Limb (tissue), 2 donors: ENCODE results near the gene ADAMTS2.
A peak's percentile ranks its signal among the peaks of the same experiment; 100 is the strongest.

ENCODE experiments used
- DNase-seq, 2 donors: peaks; one replicate each; pipeline ENCODE4 v3.0.0-alpha.2; 2016; ENCODE audit errors: extremely low spot score in 2 of 2

Gene ADAMTS2

DNA sequence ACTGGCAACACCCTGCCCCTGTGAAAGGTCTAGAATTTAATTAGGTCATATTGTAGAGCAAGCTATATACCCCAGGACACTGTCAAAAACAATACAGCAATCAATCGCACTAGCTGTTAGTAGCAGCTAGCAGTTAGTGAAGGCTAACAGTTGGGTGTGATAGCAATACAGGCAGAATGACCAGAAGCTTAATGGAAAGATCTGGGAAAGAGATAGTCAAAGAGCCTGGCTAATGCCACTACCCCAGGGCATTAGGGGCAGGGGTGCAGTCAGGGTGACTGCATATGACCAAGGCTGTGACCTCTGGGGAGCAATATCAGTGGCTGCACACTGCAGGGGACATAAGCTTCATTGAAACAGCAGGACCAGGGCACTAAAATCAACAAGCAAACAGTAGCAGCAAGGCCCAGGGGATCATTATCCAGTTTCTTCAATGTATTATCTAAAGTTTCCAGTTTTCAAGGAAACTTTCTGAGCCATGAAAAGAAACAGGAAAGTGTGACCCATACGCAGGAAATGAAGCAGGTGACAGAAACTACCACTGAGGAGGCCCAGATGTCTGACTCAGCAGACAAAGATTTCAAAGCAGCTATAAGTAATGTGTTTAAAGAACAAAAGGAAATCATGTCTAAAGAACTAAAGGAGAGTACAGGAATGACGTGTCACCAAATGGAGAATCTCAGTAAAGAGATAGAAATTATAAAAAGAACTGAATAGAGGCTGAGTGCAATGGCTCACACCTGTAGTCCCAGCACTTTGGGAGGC, 202.6 kb downstream of the ADAMTS2 start:
- no peak for DNase-seq

GRCh38 chr5:179141867-179142266, 203.4 kb downstream of the ADAMTS2 start:
- no peak for DNase-seq

GRCh38 chr5:179140293-179140692, 205.0 kb downstream of the ADAMTS2 start:
- no peak for DNase-seq

DNA sequence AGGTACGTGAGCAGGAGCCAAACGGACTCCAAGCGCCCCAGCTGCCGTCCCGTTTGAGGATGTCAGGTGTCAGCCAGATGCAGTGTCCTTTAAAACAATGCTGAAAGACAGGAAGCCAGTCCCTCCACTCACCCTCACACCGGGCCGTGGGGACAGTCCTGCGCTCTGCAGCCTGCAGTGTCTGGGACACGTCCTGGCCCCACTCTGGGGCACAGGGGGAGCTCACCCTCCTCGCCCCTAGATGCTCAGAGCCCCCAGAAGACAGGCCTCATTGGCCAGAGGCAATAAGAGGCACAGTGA, 205.4 kb downstream of the ADAMTS2 start:
- no peak for DNase-seq

GRCh38 chr5:179139111-179139935, 205.9 kb downstream of the ADAMTS2 start:
- no peak for DNase-seq

DNA sequence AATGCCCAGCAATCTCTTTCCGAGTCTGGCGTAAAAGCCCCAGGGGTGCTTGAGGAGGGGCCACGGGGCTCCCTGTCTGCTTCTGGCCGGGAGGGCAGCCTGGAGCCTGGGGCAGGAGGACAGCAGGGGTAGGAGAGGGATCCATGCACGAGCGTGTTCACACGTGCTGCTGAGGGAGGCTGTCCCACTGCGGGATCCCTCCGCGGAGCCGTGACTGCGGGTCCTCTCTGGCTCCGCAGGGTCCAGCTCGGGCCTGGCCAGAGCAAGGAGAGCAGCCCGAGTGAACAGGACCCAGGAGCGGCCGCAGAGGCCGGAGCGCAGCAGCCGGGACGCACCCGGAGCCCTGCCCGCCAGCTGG, 206.7 kb downstream of the ADAMTS2 start:
- no peak for DNase-seq

DNA sequence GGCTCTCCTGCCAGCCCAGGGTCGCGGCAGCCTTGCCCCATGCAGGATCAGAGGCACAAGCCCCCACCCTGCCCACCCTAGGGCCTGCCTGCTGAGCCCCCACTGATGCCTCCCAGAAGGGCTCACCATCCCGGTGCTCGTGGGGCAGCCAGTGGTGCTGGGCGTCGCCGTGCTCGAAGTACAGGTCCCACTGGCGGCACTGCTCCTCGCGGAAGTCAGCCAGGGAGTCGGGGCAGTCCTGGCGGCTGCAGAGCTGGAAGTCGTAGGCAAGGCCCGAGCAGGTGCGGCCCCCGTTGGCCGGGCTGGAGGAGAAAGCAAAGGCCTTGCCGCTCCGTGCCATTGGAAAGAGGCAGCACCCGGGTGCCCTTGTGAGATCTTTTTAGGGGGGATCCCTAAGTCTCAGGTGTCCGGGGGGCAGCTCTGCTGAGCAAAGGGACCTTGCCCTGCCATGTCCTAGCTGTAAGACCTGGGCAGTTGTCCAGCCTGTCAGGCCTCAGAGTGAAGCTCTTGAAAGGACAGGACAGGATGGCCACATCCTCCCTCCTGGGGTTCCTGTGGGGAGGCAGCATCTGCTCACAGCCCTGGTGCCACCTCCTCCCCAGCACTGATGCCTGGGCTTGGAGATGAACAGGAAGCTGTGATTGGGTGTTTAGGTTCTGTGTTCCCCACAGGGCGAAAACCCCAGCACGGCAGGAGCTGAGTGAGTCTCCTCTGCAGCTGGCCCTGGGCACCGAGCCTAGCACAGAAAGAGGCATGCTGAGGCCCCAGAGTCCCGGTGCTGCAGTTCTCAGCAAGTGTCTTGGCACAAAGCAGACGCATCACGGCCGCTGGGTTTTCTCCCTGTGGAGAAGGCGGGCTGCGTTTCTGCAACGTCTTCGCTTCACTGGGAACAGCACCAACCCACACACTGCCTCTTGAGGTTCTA, 207.4 kb downstream of the ADAMTS2 start:
- DNase-seq = no peak

DNA sequence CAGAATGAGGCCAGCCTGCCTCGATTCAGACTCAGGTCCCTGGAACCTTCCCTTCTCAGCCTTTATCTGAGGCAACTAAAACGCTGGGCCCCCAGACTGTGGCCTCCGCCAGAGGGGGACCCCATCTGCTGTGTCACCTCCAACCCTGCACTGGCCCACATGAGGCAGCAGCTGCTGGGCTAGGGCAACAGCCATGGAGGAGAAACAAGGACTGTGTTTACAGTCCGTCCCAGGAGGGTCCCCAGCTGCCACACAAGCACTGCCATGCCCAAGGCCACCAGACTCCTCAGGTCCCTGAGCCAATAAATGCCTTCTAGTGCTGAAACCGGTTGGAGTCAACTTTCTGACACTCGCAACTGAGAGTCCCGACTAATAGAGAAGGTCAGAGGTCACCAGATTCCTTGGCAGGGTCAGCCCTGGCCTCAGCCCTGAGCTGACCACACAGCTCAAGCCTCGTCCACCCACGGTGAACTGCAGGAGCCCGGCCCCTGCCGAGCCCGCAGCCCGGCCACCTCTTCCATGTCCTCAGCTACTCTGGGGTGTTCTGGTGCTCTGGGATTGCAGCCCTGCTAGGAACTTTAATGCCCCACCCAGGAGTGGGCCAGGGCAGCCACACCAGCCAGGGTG, 208.1 kb downstream of the ADAMTS2 start:
- DNase-seq = no peak

GRCh38 chr5:179135441-179136215, 209.6 kb downstream of the ADAMTS2 start:
- DNase-seq = no peak

DNA sequence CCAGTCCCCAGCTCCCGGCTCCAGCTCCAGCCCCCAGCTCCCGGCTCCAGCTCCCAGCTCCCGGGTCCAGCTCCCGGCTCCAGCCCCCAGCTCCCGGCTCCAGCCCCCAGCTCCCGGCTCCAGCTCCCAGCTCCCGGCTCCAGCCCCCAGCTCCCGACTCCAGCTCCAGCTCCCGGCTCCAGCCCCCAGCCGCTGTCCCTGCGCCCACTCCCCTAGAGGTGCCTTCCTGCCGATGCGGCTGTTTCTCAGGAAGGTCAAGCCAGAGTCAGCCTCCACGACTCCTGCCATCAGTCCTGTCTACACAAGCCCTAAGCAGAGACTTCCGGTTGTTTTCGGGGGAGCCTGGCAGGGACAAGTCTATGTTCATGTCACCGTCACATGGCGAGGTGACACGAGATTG, 210.3 kb downstream of the ADAMTS2 start:
- DNase-seq = no peak

GRCh38 chr5:179134511-179134910, 210.8 kb downstream of the ADAMTS2 start:
- no peak for DNase-seq

- no peak for DNase-seq
These were observed 212.5 kb downstream of the ADAMTS2 start for GRCh38 chr5:179132586-179133355.

GRCh38 chr5:179131886-179132585, 213.2 kb downstream of the ADAMTS2 start:
- no peak for DNase-seq

GRCh38 chr5:179131321-179131835, 213.9 kb downstream of the ADAMTS2 start:
- no peak for DNase-seq

GRCh38 chr5:179130101-179130681, 215.1 kb downstream of the ADAMTS2 start:
- DNase-seq = no peak

GRCh38 chr5:179129607-179130071, 215.6 kb downstream of the ADAMTS2 start:
- peak in 1 of 2 donors; percentile 9 for DNase-seq

- no peak for DNase-seq
These were observed 216.3 kb downstream of the ADAMTS2 start for GRCh38 chr5:179128976-179129375.

- DNase-seq = no peak
These were observed 217.3 kb downstream of the ADAMTS2 start for GRCh38 chr5:179128041-179128365.
